ENCODE measurements around the gene SRD5A1. TPM values are rescaled to one million over a fixed set of nuclear protein-coding genes. Genes with fewer than 3 reads are reported as not detected.

SRD5A1 gene
- total RNA-seq, 1 donor from 2014 or later: 8.0 TPM

GRCh38 chr5:6698696-6699095 lies 65.5 kb downstream of the SRD5A1 start:
- Histone ChIP-seq H3K4me3 (no peak overlapping the region), H3K4me1 (no peaks in the 10 kb centered on the region), H3K36me3 (no peaks in the 10 kb centered on the region), H3K27me3 (peaks cover 14% of the 10 kb centered on the region), H3K9me3 (no peaks in the 10 kb centered on the region), H3K27ac (no peak overlapping the region)
- TF ChIP-seq, protein P1, sequence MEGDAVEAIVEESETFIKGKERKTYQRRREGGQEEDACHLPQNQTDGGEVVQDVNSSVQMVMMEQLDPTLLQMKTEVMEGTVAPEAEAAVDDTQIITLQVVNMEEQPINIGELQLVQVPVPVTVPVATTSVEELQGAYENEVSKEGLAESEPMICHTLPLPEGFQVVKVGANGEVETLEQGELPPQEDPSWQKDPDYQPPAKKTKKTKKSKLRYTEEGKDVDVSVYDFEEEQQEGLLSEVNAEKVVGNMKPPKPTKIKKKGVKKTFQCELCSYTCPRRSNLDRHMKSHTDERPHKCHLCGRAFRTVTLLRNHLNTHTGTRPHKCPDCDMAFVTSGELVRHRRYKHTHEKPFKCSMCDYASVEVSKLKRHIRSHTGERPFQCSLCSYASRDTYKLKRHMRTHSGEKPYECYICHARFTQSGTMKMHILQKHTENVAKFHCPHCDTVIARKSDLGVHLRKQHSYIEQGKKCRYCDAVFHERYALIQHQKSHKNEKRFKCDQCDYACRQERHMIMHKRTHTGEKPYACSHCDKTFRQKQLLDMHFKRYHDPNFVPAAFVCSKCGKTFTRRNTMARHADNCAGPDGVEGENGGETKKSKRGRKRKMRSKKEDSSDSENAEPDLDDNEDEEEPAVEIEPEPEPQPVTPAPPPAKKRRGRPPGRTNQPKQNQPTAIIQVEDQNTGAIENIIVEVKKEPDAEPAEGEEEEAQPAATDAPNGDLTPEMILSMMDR (IDR thresholded peaks at IDR 0.05): no peak
- ATAC-seq (no peak), DNase-seq (no peak)
- intact Hi-C loops (cut with DNase I): no loop called here

GRCh38 chr5:6699357-6699756 lies 66.1 kb downstream of the SRD5A1 start:
- ATAC-seq (no peak), DNase-seq (no peak)
- H3K4me3 ChIP-seq: no peak overlapping the region
- no peaks in the 10 kb centered on the region for H3K36me3 ChIP-seq
- H3K27me3 ChIP-seq: peaks cover 14% of the 10 kb centered on the region
- intact Hi-C loops (cut with DNase I): no loop called here
- no peaks in the 10 kb centered on the region for H3K9me3 ChIP-seq
- TF ChIP-seq, protein P1 (IDR thresholded peaks at IDR 0.05): no peak
- no peak overlapping the region for H3K27ac ChIP-seq
- H3K4me1 ChIP-seq: no peaks in the 10 kb centered on the region

- Histone ChIP-seq H3K4me1 (peaks cover 5% of the 10 kb centered on the region), H3K9me3 (no peaks in the 10 kb centered on the region), H3K4me3 (no peak overlapping the region), H3K27ac (no peak overlapping the region), H3K27me3 (peaks cover 14% of the 10 kb centered on the region), H3K36me3 (no peaks in the 10 kb centered on the region)
- intact Hi-C loops (cut with DNase I): no loop called here
- TF ChIP-seq, protein P1 (IDR thresholded peaks at IDR 0.05): no peak
- ATAC-seq: no peak
- DNase-seq: no peak
Measured at GRCh38 chr5:6700074-6700684, 66.9 kb downstream of the SRD5A1 start.

GRCh38 chr5:6700685-6701355 lies 67.6 kb downstream of the SRD5A1 start:
- peaks cover 14% of the 10 kb centered on the region for H3K27me3 ChIP-seq
- no peak for DNase-seq
- no peaks in the 10 kb centered on the region for H3K36me3 ChIP-seq
- intact Hi-C loops (cut with DNase I): no loop called here
- H3K4me3 ChIP-seq: no peak overlapping the region
- peaks cover 6% of the 10 kb centered on the region for H3K4me1 ChIP-seq
- H3K9me3 ChIP-seq: no peaks in the 10 kb centered on the region
- TF ChIP-seq, protein P1 (IDR thresholded peaks at IDR 0.05): no peak
- no peak overlapping the region for H3K27ac ChIP-seq
- ATAC-seq: no peak

GRCh38 chr5:6701491-6701890 lies 68.3 kb downstream of the SRD5A1 start:
- Histone ChIP-seq H3K27ac (no peak overlapping the region), H3K27me3 (peaks cover 14% of the 10 kb centered on the region), H3K9me3 (no peaks in the 10 kb centered on the region), H3K4me1 (peaks cover 6% of the 10 kb centered on the region), H3K36me3 (no peaks in the 10 kb centered on the region), H3K4me3 (no peak overlapping the region)
- DNase-seq (no peak), ATAC-seq (no peak)
- intact Hi-C loops (cut with DNase I): no loop called here
- TF ChIP-seq, protein P1 (IDR thresholded peaks at IDR 0.05): no peak
